ENCODE measurements around the gene IGF1R.

IGF1R gene

GRCh38 chr15:98792117-98792516 lies 143.8 kb downstream of the IGF1R start:
- FAIRE-seq (no peak), DNase-seq (ENCODE audit: low spot score) (no peak)

- no peak for DNase-seq (ENCODE audit: low spot score)
- FAIRE-seq, result no peak
These were observed 145.9 kb downstream of the IGF1R start for GRCh38 chr15:98794211-98794610.

- FAIRE-seq (no peak), DNase-seq (ENCODE audit: low spot score) (no peak)
These were observed 146.4 kb downstream of the IGF1R start for GRCh38 chr15:98794748-98795147.

- DNase-seq (ENCODE audit: low spot score), result no peak
- no peak for FAIRE-seq
These were observed 147.6 kb downstream of the IGF1R start for GRCh38 chr15:98795980-98796379.

GRCh38 chr15:98796685-98797357 lies 148.5 kb downstream of the IGF1R start:
- no peak for FAIRE-seq

GRCh38 chr15:98798375-98798893 lies 150.1 kb downstream of the IGF1R start:
- FAIRE-seq (no peak), DNase-seq (ENCODE audit: low spot score) (no peak)

More at GRCh38 chr15:98796685-98797357, 148.5 kb downstream of the IGF1R start:
- no peak for DNase-seq (ENCODE audit: low spot score)

- FAIRE-seq (no peak), DNase-seq (ENCODE audit: low spot score) (no peak)
These were observed 151.4 kb downstream of the IGF1R start for GRCh38 chr15:98799461-98800390.

GRCh38 chr15:98800437-98801233 lies 152.3 kb downstream of the IGF1R start:
- no peak for FAIRE-seq
- peak; percentile 65 for DNase-seq (ENCODE audit: low spot score)

GRCh38 chr15:98801234-98801561 lies 152.9 kb downstream of the IGF1R start:
- FAIRE-seq (no peak), DNase-seq (ENCODE audit: low spot score) (no peak)

- no peak for DNase-seq (ENCODE audit: low spot score)
- FAIRE-seq, result no peak
These were observed 153.8 kb downstream of the IGF1R start for GRCh38 chr15:98802187-98802586.

GRCh38 chr15:98803228-98804056 lies 155.1 kb downstream of the IGF1R start:
- DNase-seq (ENCODE audit: low spot score), result peak; percentile 47
- peak; percentile 65 for FAIRE-seq

GRCh38 chr15:98804057-98804380 lies 155.7 kb downstream of the IGF1R start:
- DNase-seq (ENCODE audit: low spot score) (no peak), FAIRE-seq (no peak)

GRCh38 chr15:98805434-98806274 lies 157.3 kb downstream of the IGF1R start:
- DNase-seq (ENCODE audit: low spot score), result no peak
- FAIRE-seq, result no peak

GRCh38 chr15:98806275-98806895 lies 158.0 kb downstream of the IGF1R start:
- DNase-seq (ENCODE audit: low spot score) (no peak), FAIRE-seq (no peak)

- no peak for FAIRE-seq
- DNase-seq (ENCODE audit: low spot score), result no peak
These were observed 158.9 kb downstream of the IGF1R start for GRCh38 chr15:98807262-98807661.

GRCh38 chr15:98809273-98809672 lies 160.9 kb downstream of the IGF1R start:
- FAIRE-seq (no peak), DNase-seq (ENCODE audit: low spot score) (no peak)

- FAIRE-seq (no peak), DNase-seq (ENCODE audit: low spot score) (no peak)
These were observed 164.5 kb downstream of the IGF1R start for GRCh38 chr15:98812716-98813446.

GRCh38 chr15:98813951-98814350 lies 165.6 kb downstream of the IGF1R start:
- FAIRE-seq (no peak), DNase-seq (ENCODE audit: low spot score) (no peak)

- no peak for DNase-seq (ENCODE audit: low spot score)
- no peak for FAIRE-seq
These were observed 166.9 kb downstream of the IGF1R start for GRCh38 chr15:98815207-98815606.

Measured in RCC 7860 (cell line).